Activated CD4-positive, CD25-positive, alpha-beta regulatory T cell treated with anti-CD3 and anti-CD28 coated beads, Interleukin-2, amount 50 U/mL, for 72 hours (primary cell): ENCODE measurements around the gene NCOA7.
"Not testable (repeated sequence)": the region's sequence is repeated elsewhere in the genome, so short reads cannot be mapped to it uniquely, and the experiment has no call there.

Source experiments
- DNase-seq: peaks from one replicate; pipeline ENCODE4 v3.0.0; 2021

The NCOA7 gene

DNA sequence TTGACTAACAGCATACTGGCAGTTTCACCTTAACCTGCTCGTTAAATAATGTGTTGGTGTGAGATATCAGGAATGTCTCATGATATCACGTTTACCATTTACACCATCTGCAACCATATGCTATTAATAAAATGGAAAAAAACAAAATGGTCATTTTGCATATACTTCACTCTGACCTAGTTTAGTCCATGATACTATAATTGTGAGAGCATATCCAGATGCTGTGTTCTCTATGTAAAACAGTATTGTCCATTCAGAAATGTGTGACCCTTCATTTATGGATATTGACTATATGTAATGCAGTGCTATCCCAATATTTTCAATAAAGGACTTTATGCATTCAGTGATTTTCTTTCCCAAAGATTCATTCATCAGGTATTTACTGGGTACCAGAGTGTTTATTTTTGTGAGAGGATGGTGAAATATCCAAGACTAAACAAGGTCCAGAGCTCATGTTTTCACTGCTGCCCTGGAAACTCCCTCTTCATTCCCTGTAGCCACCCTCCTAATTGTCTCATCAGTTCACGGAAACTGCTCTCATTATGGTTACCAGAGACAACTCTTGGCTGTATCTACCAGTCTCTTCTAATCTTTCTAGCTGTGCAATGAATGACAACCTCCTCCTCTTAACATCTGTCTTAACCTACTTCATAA is 140.1 kb downstream of the NCOA7 start:
- DNase-seq: no peak

DNA sequence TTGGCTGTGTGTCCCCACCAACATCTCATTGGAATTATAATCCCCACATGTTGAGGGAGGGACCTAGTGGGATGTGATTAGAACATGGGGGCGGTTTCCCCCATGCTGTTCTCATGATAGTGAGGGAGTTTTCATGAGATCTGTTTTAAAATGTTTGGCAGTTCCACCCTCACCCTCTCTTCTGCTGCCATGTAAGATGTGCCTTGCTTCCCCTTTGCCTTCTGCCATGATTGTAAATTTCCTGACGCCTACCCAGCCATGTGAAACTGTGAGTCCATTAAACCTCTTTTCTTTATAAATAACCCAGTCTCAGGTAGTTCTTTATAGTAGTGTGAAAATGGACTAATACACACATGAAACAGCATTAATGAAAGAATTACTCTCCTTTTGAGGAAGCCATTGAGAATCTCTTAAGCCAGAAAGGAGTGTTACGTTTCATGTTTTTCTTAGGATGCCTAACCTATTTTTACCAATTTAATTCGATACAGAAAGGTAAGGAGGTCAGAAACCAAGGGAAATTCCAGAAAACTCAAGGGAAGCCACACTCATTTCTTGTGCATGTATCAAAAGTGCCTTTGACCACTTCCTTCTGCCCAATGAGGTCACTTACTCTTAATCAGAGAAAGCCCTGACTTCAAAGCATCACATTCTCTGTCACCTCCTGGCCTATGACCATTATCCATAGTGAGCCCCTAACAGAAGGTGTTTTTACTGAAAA is 141.1 kb downstream of the NCOA7 start:
- no peak for DNase-seq

DNA sequence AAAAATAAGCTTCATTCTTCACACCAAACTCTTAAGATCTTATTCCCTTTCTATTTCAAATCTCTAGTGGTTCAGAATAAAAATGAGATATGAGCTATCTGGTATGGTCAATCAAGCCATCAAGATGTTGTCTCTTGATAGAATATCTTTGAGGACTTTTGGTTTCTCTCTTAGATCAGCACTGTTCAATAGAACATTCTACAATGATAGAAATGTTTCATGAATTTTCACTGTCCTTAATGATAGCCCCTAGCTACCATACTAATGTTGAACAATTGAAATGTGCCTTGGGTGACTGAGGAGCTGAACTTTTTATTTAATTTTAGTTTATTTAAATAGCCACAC is 141.7 kb downstream of the NCOA7 start:
- no peak for DNase-seq

- not testable (repeated sequence) for DNase-seq
Observed at GRCh38 chr6:125935520-125935919, 144.8 kb downstream of the NCOA7 start.

- no peak for DNase-seq
Observed at GRCh38 chr6:125939026-125939425, 148.3 kb downstream of the NCOA7 start.

DNA sequence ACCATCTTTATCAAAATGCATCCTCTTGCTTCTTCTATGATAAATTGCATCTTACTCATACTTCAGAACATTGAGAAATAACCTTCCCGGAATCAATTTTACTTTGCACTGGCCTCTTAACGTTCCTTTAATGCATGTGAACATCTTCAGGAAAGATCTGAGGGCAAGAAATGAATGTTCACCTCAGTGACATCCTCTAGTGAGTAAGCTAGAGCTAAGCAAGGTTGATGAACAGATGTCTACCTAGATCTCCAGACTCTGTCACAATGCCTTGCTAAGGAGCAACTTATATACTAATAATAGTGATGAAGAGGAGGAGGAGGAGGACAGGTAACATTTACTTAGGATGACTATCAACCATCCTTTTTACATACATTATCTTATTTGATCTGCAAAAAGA is 149.0 kb downstream of the NCOA7 start:
- no peak for DNase-seq

DNA sequence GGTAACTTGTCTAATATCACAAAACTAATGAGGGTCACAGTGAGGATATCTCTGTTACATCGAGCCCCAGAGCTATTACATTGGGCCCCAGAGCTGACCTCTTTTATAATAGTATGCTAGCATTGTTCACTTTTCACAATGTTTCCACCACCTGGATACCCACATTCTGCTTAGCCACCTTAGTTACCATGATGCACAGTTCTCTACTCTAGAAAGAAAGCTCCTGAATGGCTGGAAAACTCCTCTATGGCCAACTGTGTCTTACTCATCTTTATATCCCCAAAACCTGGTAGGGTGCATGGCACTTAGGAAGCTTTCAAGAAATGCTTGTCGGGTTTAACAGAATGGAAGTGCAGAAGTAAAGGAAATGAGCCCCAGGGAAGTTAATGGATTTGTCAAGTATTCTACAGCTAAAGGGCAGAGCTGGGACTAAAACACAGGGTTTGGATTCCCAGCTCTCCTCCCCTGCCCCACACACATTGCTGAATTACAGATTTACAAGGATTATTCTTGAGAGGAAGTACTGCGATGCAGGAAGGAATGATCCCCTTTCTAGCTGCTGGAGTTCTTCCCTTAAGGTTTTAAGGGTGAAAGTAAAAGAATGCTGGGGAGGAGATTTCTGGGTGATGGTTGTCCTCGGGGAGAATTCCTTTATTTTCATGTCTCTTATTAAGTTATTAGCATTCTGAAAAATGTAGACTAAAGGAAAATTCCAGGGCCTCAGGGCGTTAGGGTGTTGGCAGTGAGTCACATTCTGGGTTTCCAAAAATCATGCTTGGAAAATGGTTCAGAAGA is 149.7 kb downstream of the NCOA7 start:
- no peak for DNase-seq

DNA sequence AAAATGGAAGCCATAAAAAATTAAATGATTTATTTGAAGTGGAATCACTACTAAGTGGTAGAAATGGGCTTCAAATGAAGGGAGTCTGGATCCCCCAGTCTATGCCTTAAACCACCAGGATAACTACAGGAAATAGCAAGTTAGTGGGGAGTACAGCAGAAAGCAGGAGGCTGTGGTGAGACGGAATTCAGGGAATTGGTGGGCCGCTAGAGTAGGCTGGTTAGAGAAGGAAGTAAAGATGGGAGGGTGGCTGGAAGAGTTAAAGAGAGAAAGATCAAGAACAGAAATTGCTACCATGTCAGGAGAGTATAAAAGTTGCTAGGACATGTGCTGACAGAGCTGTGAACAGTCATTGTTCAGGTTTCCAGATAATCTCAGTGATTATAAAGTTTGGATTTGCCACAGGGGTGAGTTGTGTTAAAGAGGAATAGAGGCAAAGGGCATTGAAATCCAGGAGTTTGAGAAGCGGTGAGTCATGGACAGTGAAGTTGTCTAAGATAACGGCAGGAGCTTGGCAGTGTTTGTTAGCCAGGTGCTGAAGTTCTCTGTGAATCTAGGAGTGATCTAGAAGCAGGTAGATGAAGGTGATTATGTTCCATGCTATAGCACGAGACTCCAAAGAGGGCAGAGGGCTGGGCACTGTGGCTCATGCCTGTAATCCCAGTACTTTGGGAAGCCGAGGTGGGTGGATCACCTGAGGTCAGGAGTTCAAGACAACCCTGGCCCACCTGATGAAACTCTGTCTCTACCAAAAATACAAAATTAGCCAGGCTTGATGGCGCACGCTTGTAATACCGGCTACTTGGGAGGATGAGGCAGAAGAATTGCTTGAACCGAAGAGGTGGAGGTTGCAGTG is 152.1 kb downstream of the NCOA7 start:
- no peak for DNase-seq

- no peak for DNase-seq
Observed at GRCh38 chr6:125943528-125944433, 153.0 kb downstream of the NCOA7 start.

- DNase-seq: no peak
Observed at GRCh38 chr6:125944434-125944816, 153.7 kb downstream of the NCOA7 start.

GRCh38 chr6:125944896-125945295 is 154.1 kb downstream of the NCOA7 start:
- no peak for DNase-seq

DNA sequence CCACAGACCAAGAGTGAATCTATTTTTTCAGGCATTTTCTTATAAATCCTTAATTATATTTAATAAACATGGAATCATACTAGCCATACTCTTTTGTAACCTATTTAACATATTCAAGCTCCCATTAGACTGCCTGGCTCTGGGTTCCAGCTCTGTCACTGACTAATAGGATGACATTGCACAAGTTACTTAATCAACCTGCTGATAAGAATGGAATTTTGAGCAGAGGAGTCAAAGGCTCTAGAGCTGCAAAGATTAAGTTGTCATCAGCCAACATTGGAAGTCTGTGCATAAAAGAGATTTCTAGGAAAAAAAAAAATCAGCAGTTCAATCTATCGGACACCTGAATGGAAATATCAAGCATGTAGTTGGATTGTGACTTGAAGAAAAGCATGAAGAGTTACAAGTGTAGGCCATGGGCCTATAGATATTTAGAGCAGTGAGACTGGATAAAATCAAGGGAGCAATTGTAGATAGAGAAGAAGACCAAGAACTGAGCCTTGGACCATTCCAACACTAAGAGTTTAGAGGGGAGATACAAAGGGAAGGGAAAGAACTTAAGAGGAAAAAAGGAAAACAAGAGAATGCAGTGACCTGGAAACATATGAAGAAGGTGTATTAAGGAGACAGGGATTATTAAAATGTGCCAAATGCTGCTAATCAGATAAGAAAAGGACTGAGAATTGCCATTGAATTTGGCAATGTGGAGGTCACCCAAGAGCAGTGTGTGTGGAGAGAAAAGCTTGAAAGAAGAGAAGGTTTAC is 154.8 kb downstream of the NCOA7 start:
- DNase-seq: no peak

DNA sequence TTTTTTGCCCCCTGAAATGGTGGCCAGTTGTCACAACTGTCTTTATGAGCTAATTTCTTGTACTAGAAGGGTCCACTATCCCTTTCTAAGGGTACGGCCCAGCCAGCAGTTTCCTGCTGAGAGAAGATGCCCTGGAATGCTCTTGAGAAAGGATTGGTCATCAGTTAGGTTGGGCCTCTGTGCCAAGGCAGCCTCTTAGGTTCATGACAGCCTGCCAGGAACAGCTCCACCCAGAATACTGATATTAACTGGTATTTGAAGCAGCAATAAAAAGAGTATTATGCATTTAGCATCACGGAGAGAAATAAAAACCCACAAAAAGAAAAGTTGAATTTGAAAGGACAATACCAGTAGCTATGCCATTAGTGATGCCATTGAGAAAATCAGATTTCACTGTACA is 156.9 kb downstream of the NCOA7 start:
- DNase-seq: no peak

DNA sequence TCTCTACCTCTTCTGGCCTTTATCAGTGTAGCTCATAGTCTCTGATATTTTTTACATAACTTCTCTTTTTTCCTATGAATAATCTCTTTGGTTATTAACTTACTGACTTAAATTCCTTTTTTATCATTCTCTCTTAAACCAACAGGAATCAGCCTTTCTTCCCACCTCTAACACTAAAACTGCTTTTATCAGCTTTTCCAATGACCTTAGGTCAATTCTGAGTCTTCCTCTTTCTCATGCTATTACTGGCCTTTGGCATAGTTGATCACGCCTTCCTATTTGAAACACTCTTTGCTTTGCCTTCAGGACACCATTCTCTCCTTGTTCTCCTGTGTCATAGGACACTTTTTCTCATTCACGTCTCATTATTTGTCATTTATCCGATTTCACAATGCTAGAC is 157.7 kb downstream of the NCOA7 start:
- DNase-seq: no peak

GRCh38 chr6:125949069-125949468 is 158.3 kb downstream of the NCOA7 start:
- no peak for DNase-seq

GRCh38 chr6:125950293-125950692 is 159.5 kb downstream of the NCOA7 start:
- no peak for DNase-seq

- DNase-seq: not testable (repeated sequence)
Observed at GRCh38 chr6:125950716-125951115, 160.0 kb downstream of the NCOA7 start.

GRCh38 chr6:125951323-125951722 is 160.6 kb downstream of the NCOA7 start:
- no peak for DNase-seq

GRCh38 chr6:125952764-125953501 is 162.2 kb downstream of the NCOA7 start:
- DNase-seq: no peak

DNA sequence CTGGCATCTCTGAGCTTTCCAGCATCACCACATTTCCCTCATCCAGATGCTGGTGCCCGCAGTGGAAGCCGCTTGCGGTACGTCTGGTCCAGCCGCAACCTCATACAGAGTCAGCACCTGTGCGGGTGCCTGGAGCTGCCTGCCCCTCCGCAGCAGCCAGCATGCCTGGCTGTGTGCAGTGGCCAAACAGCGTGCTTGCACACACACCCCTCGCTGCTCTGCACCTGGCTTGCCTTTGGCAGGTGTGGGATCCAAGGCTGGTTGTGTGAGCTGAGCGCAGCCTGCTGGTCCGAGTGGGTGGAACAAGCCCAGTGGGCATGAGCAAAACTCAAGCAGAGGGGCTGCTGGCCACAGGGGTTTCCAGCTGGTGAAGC is 162.7 kb downstream of the NCOA7 start:
- DNase-seq: no peak
